ENCODE data around the gene STXBP4. TPM values are rescaled to one million over a fixed set of nuclear protein-coding genes. Genes with fewer than 3 reads are reported as not detected.

STXBP4 gene
- total RNA-seq, 1 donor from 2014 or later = 4.7 TPM

GRCh38 chr17:55177159-55177854 lies 208.7 kb downstream of the STXBP4 start:
- no peak for ATAC-seq
- DNase-seq (ENCODE audit: missing footprints) = no peak
- intact Hi-C loops (cut with DNase I) = no loop called here

DNA sequence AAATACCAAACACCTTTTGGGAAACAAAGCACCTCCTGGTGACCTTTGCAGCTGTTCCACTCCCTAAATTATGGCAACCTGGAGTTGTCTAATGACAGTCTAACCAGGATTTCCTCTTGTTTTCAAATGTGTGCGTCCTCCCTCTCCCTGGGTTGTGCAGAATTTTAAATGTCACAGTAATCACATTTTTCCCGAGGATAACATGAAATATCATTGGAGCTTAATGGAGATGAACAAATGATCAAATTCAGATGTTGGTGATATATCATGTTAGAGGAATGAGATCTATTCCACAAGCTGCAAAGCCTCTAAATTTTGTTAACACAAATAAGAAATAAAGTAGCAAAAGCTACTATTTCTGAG lies 209.3 kb downstream of the STXBP4 start:
- ATAC-seq (no peak), DNase-seq (ENCODE audit: missing footprints) (no peak)
- intact Hi-C loops (cut with DNase I) = no loop called here

DNA sequence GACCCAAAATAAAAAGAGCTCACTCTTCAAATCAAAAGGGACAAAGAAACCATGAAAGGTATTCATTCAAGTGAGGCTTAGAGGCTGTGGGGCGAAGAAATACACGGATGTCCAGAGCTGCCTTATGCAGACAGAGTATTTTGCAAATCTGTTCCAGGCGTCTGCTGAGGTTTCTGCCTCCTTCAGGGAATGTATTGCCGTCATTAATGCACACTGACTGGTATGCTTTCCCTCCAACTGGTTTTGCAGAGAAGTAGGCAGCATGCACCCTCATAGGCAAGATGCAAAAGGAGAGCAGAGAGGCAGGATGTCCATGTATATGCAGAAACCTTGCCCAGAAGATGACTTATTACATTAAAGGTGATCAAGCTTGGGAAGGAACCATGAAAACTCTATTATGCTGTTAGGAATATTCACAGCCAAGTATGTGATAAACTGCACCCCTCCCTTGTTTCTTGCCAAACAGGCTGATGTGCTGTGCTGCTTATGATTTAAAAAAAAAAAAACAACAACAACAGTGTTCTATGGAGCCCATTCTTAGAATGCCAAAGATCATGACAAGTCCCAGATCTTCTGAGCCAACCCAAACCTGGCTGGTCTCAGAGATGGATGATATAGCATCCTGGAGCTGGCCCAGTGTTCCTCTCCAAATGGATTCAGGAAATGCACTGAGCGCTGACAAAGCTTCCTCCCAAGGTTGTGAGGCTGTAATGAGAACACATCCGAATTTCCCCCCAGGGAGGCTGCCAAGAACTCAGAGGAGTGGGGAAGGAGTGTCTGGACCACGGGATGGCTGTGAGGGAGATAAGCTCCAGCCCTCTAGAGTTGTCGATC lies 218.6 kb downstream of the STXBP4 start:
- ATAC-seq (peak; percentile 34), DNase-seq (ENCODE audit: missing footprints) (no peak)
- intact Hi-C loops (cut with DNase I) = no loop called here

GRCh38 chr17:55190748-55191147 lies 222.2 kb downstream of the STXBP4 start:
- intact Hi-C loops (cut with DNase I) = no loop called here
- no peak for ATAC-seq
- no peak for DNase-seq (ENCODE audit: missing footprints)

DNA sequence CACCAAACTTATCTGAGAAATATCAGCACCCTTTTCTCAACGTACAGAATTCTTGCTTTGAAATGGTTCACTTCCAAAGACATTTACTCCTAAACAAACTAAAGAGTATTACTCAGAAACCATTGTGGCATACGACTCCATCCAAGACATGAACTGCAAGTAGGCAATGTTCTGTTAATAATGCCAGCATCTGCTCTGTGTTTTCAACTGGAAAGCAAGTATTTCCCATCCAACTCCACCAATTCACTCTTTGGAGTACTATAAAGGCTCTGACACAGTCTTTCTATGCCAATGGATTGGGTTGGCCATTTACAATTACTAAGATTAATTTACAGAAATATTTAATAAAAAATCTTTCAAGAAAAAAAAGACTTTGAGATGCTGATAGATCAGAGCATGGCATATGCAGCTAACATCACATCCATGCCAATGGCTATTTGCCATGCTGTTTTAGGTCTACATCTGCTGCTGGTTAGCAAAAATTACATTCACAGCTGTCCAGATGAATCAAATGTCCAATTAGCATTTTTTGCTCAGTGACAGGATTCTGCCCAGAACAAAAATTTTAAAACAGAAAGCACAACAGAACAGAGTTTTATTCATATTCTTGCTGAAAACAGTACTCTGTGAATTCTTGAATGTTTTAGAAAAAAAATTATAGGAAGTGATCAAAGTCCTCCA lies 230.3 kb downstream of the STXBP4 start:
- DNase-seq (ENCODE audit: missing footprints) (no peak), ATAC-seq (no peak)
- intact Hi-C loops (cut with DNase I) = no loop called here

- DNase-seq (ENCODE audit: missing footprints) = no peak
- intact Hi-C loops (cut with DNase I) = no loop called here
- ATAC-seq = no peak
These were observed 232.3 kb downstream of the STXBP4 start for GRCh38 chr17:55200904-55201303.

- intact Hi-C loops (cut with DNase I) = no loop called here
- DNase-seq (ENCODE audit: missing footprints) = no peak
- no peak for ATAC-seq
These were observed 232.9 kb downstream of the STXBP4 start for GRCh38 chr17:55201308-55201932.

GRCh38 chr17:55202896-55203295 lies 234.3 kb downstream of the STXBP4 start:
- no peak for ATAC-seq
- intact Hi-C loops (cut with DNase I) = no loop called here
- no peak for DNase-seq (ENCODE audit: missing footprints)

DNA sequence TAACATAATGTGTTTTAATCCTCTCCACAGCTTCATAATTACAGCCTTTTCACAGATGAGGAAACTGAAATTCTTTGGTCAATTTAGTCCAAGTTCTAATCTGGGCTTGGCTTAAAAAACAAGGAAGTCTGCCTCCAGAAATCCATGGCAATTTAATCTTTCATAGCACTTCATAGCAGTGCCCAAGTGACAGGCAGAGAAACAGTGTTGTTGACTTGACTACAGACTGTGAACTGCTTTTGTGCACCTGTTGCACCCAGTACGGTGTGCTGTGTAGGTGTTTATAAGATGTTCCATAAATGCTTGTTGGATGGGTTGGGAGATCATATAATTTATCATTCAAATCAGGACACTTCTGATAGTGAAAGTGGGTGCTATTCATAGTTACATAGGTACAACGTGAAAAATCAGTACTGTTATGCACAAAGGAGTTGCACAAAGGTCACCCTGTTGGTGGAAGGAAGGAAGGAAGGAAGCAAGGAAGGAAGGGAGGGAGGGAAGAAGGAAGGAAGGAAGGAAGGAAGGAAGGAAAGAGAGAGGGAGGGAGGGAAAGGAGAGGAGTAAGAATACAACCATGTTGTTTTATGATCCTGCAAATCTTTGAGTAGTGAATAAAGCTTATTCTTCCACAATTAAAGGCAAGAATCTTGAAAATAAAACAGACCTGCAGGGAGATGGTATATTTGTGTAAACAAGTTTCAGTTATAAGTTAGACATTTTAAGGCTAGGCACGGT lies 239.7 kb downstream of the STXBP4 start:
- ATAC-seq (no peak), DNase-seq (ENCODE audit: missing footprints) (no peak)
- intact Hi-C loops (cut with DNase I) = no loop called here

DNA sequence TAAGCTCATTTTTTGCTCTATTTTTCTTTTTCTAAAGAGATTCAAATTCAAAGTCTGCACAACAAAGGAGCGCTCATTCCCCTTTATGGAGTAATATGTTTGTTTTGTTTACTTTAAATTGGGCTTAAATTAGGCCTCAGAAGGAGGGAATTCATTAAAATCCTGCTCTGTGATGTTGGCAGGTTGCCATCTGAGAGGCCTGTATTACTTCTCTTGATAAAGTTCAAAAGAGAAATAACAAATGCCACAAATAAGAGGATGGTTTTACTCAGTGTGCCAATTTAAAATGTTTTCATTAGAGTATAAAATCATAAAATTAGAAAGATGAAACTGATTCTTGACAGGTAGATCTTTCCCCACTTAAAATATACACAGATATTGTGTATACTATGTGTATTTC lies 241.7 kb downstream of the STXBP4 start:
- ATAC-seq (no peak), DNase-seq (ENCODE audit: missing footprints) (no peak)
- intact Hi-C loops (cut with DNase I) = no loop called here

DNA sequence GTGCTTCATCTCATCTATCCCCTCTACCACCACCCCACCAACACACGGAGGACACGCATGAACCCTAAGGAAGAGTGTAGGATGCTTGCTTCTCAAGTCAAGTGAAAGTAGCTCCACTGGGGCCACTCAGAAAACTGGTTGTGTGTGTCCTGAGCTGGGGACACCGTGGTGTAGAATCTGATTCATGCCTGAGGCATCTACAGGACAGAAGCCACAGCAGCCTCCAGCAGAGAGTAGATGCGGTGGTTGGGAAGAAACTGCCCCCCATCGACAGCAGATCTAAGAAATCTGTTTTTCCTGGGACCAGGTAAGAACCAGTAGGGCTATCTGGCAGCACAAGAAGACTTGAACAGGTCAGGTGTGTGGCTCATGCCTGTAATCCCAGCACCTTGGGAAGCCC lies 244.3 kb downstream of the STXBP4 start:
- intact Hi-C loops (cut with DNase I) = no loop called here
- DNase-seq (ENCODE audit: missing footprints) (no peak), ATAC-seq (no peak)

- DNase-seq (ENCODE audit: missing footprints) (no peak), ATAC-seq (no peak)
- intact Hi-C loops (cut with DNase I) = no loop called here
These were observed 247.1 kb downstream of the STXBP4 start for GRCh38 chr17:55215711-55216110.

- no peak for ATAC-seq
- DNase-seq (ENCODE audit: missing footprints) = no peak
- intact Hi-C loops (cut with DNase I) = no loop called here
These were observed 248.3 kb downstream of the STXBP4 start for GRCh38 chr17:55216888-55217287.

GRCh38 chr17:55219459-55219858 lies 250.9 kb downstream of the STXBP4 start:
- ATAC-seq (no peak), DNase-seq (ENCODE audit: missing footprints) (no peak)
- intact Hi-C loops (cut with DNase I) = no loop called here

GRCh38 chr17:55219934-55220333 lies 251.4 kb downstream of the STXBP4 start:
- DNase-seq (ENCODE audit: missing footprints) (no peak), ATAC-seq (no peak)
- intact Hi-C loops (cut with DNase I) = no loop called here

Data from Right ventricle myocardium inferior (tissue), 1 donor.